Measurements from ENCODE around the gene TSPAN32. TPM values are rescaled to one million over a fixed set of nuclear protein-coding genes. Genes with fewer than 3 reads are reported as not detected.

The TSPAN32 gene
- total RNA-seq, 2 experiments from 2014 or later = 77.6 to 98.9 TPM

- Mint-ChIP-seq H3K9me3 (no peaks in the 10 kb centered on the region), H3K36me3 (ENCODE audit: low read depth) (peaks cover 37% of the 10 kb centered on the region), H3K27me3 (no peaks in the 10 kb centered on the region), H3K4me1 (peaks cover 44% of the 10 kb centered on the region), H3K4me3 (no peak overlapping the region), H3K27ac (peak overlapping the region; percentile 68)
- peak; percentile 4 for DNase-seq
- ChIA-PET CTCF (interaction anchor here (0.9 to 2.4 kb wide), 6 partner anchors 10 to 125 kb away, joined by 3 to 10 read pairs (median 4); partner anchors contain the start of gene TSSC4), POLR2A (no interaction called here)
These were observed 3.5 kb upstream of the TSPAN32 start for GRCh38 chr11:2298131-2298794.

DNA sequence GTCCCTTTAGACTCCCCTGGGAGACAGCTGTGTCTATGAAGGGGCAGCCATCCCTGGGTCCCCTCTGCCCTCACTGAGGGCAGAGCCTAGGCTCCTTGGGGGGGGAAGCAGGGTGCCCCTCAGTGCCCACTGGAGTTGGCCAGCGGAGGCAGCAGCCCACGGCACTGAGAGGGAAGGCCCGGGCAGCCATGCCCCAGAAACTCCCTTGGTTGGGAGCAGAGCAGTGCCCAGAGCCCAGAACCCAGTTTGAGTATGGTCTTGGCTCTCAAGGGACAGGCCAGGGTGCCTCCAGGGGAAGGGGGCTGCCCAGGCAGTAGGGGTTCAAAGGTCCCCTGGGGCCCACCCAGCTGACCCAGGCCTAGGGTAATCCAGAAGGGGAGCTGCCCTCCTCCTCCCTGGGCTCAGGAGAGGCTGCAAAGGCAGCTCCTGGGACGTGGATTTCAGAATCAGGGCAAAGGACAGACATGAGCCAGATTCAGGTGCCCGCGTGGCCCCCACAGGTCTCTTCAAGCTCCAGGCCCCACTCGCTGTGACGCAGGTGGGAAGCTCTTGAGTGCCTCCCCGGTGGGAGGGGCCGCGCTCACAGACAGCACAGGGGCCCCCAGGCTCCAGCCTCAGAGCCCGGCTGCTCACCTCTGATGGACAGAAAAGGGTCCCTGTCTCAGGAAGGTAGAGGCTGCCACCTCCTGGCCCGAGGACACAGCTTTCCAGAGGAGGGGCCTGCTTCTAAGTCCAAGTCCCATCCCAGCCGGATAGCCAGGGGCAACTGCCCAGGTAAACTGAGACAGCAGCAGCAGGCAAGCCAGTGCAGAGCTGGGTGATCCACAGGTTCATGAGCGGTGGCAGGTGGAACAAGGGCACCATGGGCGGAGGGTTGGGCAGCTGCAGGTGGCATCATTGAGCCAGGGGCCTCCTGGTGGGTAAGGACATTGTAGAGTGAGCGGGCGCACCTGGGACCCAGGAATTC is 2.7 kb upstream of the TSPAN32 start:
- H3K9me3 Mint-ChIP-seq = no peaks in the 10 kb centered on the region
- peaks cover 49% of the 10 kb centered on the region for H3K4me1 Mint-ChIP-seq
- H3K36me3 Mint-ChIP-seq (ENCODE audit: low read depth) = peaks cover 37% of the 10 kb centered on the region
- H3K4me3 Mint-ChIP-seq = peak overlapping the region; percentile 67
- peak overlapping the region; percentile 88 for H3K27ac Mint-ChIP-seq
- POLR2A ChIA-PET = no interaction called here
- CTCF ChIA-PET = interaction anchor here (1.0 to 2.0 kb wide), 7 partner anchors 15 to 125 kb away, joined by 3 to 8 read pairs (median 3); partner anchors contain the start of gene TSSC4
- H3K27me3 Mint-ChIP-seq = no peaks in the 10 kb centered on the region
- DNase-seq = peak; percentile 7

- POLR2A ChIA-PET = no interaction called here
- peaks cover 51% of the 10 kb centered on the region for H3K4me1 Mint-ChIP-seq
- CTCF ChIA-PET = interaction anchor here (1.0 to 2.0 kb wide), 5 partner anchors 15 to 121 kb away, joined by 3 to 8 read pairs (median 3); partner anchors contain the start of gene TSSC4
- DNase-seq = peak; percentile 6
- H3K27ac Mint-ChIP-seq = peak overlapping the region; percentile 88
- H3K4me3 Mint-ChIP-seq = peak overlapping the region; percentile 67
- H3K9me3 Mint-ChIP-seq = no peaks in the 10 kb centered on the region
- peaks cover 39% of the 10 kb centered on the region for H3K36me3 Mint-ChIP-seq (ENCODE audit: low read depth)
- H3K27me3 Mint-ChIP-seq = no peaks in the 10 kb centered on the region
These were observed 2.0 kb upstream of the TSPAN32 start for GRCh38 chr11:2299773-2300172.

DNA sequence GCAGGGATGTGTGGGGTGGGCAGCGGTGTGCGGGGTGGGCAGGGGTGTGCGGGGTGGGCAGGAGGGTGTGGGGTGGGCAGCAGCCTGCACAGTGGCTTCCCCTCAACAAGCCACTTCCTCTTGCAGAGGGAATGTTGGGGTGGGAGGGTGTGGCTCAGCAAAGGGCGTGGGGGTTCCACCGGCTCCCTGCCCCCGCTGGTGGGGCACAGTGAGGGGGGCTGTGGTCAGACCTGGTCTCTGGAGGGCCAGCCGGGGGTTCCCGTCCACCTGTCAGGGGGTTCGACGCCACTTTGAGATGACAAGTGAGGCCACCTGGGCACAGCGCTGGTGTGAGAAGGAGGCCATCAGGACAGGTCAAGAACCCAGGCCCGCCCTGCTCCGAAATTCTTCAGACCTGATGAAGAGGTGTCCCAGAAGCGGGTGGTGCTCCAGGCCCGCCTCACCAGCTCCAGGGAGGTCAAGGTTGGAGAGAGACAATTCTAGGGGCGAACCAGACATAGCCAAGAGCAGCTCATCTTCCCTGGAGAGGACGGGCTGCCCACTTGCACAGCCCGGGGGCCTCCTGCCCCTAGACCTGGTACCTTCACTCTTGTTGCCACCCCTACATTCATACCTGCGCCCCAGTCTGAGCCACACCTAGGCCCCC is 1.4 kb upstream of the TSPAN32 start:
- ChIA-PET POLR2A (no interaction called here), CTCF (interaction anchor here (0.9 to 3.0 kb wide), 5 partner anchors 21 to 149 kb away, joined by 3 to 37 read pairs (median 3); no protein-coding TSS in a partner anchor)
- H3K27ac Mint-ChIP-seq = peak overlapping the region; percentile 95
- H3K4me3 Mint-ChIP-seq = peak overlapping the region; percentile 96
- no peaks in the 10 kb centered on the region for H3K27me3 Mint-ChIP-seq
- peak; percentile 45 for DNase-seq
- H3K9me3 Mint-ChIP-seq = no peaks in the 10 kb centered on the region
- peaks cover 40% of the 10 kb centered on the region for H3K36me3 Mint-ChIP-seq (ENCODE audit: low read depth)
- peaks cover 51% of the 10 kb centered on the region for H3K4me1 Mint-ChIP-seq

- H3K4me1 Mint-ChIP-seq = peaks cover 58% of the 10 kb centered on the region
- peak overlapping the region; percentile 96 for H3K4me3 Mint-ChIP-seq
- POLR2A ChIA-PET = no interaction called here
- no peak for DNase-seq
- CTCF ChIA-PET = interaction anchor here (0.9 to 3.0 kb wide), 6 partner anchors 31 to 150 kb away, joined by 3 to 37 read pairs (median 4); no protein-coding TSS in a partner anchor
- H3K9me3 Mint-ChIP-seq = no peaks in the 10 kb centered on the region
- peak overlapping the region; percentile 95 for H3K27ac Mint-ChIP-seq
- no peaks in the 10 kb centered on the region for H3K27me3 Mint-ChIP-seq
- peaks cover 42% of the 10 kb centered on the region for H3K36me3 Mint-ChIP-seq (ENCODE audit: low read depth)
These were observed 730 bp upstream of the TSPAN32 start for GRCh38 chr11:2300936-2301630.

GRCh38 chr11:2302306-2302895 is 588 bp downstream of the TSPAN32 start:
- H3K27ac Mint-ChIP-seq = peak overlapping the region; percentile 95

GRCh38 chr11:2302896-2303626 is 1.2 kb downstream of the TSPAN32 start:
- peak overlapping the region; percentile 96 for H3K4me3 Mint-ChIP-seq
- H3K4me1 Mint-ChIP-seq = peaks cover 57% of the 10 kb centered on the region
- CTCF ChIA-PET = interaction anchor here (0.7 to 7.0 kb wide), 11 partner anchors 10 to 230 kb away, joined by 3 to 134 read pairs (median 4); partner anchors contain the start of genes CD81 and TSSC4
- no peaks in the 10 kb centered on the region for H3K9me3 Mint-ChIP-seq
- H3K27me3 Mint-ChIP-seq = no peaks in the 10 kb centered on the region
- peak overlapping the region; percentile 95 for H3K27ac Mint-ChIP-seq
- POLR2A ChIA-PET = no interaction called here
- DNase-seq = no peak
- peaks cover 36% of the 10 kb centered on the region for H3K36me3 Mint-ChIP-seq (ENCODE audit: low read depth)

More at GRCh38 chr11:2302306-2302895, 588 bp downstream of the TSPAN32 start:
- ChIA-PET CTCF (interaction anchor here (0.6 to 3.0 kb wide), 10 partner anchors 35 to 231 kb away, joined by 3 to 37 read pairs (median 3); partner anchors contain the start of genes CD81 and TSSC4), POLR2A (no interaction called here)
- Mint-ChIP-seq H3K4me1 (peaks cover 61% of the 10 kb centered on the region), H3K9me3 (no peaks in the 10 kb centered on the region), H3K36me3 (ENCODE audit: low read depth) (peaks cover 40% of the 10 kb centered on the region), H3K27me3 (no peaks in the 10 kb centered on the region), H3K4me3 (peak overlapping the region; percentile 96)
- DNase-seq = peak; percentile 45

DNA sequence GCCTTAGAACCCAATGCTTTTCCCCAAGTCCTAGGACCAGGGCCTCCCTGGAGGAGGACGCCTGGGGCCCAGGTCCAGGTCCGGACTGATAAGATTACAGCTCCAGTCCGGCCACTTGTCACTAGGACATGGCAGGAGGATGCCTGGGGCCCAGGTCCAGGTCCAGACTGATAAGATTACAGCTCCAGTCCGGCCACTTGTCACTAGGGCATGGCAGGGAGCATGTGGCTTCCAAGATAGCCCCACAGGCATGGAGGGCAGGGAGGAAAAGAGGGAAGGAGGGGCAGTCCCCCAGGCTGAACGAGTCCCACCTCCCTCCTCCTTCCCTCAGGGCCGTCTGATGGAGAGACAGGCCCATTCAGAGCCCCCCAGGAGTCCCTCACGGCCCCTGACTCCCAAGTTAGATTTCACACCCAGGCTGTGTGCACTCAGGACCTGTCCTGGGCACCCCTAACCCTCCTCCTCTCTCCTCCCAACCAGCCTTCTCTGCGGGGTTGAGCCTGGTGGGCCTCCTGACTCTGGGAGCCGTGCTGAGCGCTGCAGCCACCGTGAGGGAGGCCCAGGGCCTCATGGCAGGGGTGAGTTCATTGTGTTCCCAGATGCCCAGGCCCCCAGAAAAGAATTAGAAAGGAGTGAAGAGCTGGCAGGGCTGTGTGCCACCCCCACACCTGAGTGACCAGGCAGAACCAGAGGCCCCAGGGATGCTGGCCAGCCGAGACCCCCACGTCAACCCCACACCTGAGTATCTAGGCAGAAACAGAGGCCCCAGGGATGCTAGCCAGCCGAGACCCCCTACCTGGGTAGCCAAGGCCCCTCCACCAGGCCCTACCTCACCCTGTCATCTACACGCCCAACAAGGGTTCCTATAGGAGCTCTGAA is 2.1 kb downstream of the TSPAN32 start:
- CTCF ChIA-PET = interaction anchor here (0.8 to 7.0 kb wide), 14 partner anchors 7 to 228 kb away, joined by 3 to 134 read pairs (median 8); partner anchors contain the start of gene TSSC4
- Mint-ChIP-seq H3K36me3 (ENCODE audit: low read depth) (peaks cover 33% of the 10 kb centered on the region), H3K9me3 (no peaks in the 10 kb centered on the region), H3K27ac (peak overlapping the region; percentile 85), H3K27me3 (no peaks in the 10 kb centered on the region), H3K4me1 (peaks cover 56% of the 10 kb centered on the region), H3K4me3 (peak overlapping the region; percentile 96)
- no peak for DNase-seq
- POLR2A ChIA-PET = interaction anchor here (0.9 kb wide), 1 partner anchor 73 kb away, joined by 3 read pairs; the partner anchor contains the start of gene CD81

DNA sequence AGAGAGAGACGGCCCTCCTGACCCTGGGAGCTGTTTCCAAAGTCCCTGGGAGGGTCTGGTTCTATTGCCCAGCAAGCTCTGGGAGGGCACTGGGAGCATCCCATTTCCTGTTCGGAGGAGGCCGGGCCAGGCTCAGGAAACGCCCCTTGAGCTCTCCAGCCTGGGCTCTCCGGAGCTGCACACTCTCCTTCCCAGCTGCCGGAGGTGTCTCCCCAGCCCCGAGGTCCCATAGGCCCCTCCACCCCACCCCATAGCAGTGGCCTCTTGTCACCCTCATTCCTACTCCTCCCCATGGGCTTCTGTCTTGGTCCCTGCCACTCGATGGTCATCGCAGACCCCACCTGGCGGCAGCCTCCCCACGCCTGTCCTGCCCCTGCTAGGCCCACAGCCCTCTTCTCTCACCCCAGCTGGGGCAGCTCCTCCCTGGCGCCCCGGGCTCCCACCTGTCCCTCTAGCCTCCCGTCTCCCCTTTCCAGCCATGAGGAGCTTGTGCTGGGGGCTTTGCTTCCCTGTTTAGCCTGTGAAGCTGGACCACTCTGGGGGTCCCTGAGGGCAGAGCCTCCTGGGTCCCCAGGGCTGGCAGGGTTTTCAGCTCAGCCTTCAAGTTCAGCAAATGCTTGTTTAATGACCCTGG is 2.8 kb downstream of the TSPAN32 start:
- ChIA-PET POLR2A (interaction anchor here (0.9 kb wide), 1 partner anchor 73 kb away, joined by 3 read pairs; the partner anchor contains the start of gene CD81), CTCF (interaction anchor here (0.6 to 7.0 kb wide), 31 partner anchors 8 to 1703 kb away, joined by 3 to 134 read pairs (median 4); partner anchors contain the start of genes CD81 and TSSC4)
- peak; percentile 5 for DNase-seq
- no peaks in the 10 kb centered on the region for H3K9me3 Mint-ChIP-seq
- peaks cover 25% of the 10 kb centered on the region for H3K36me3 Mint-ChIP-seq (ENCODE audit: low read depth)
- H3K27ac Mint-ChIP-seq = peak overlapping the region; percentile 78
- H3K4me1 Mint-ChIP-seq = peaks cover 49% of the 10 kb centered on the region
- no peaks in the 10 kb centered on the region for H3K27me3 Mint-ChIP-seq
- H3K4me3 Mint-ChIP-seq = peak overlapping the region; percentile 96

All from activated CD4-positive, alpha-beta T cell treated with anti-CD3 and anti-CD28 coated beads, Interleukin-2, amount 10 ng/mL, durations not matched to agents 7 days and 5 days (primary cell).